ENCODE measurements around the gene HPCA.

GRCh38 chr1:32925403-32926162 lies 39.3 kb downstream of the HPCA start:
- TF ChIP-seq POLR2A (IDR thresholded peaks at IDR 0.05; ENCODE audit: low read length) = no peak
- no peak for TF ChIP-seq GATA1 (IDR thresholded peaks at IDR 0.05; ENCODE audit: low read depth, low read length)

Data from erythroblast (primary cell).